Prostate gland (tissue), 2 donors: ENCODE measurements around the gene DNMT1. TPM values are rescaled to one million over a fixed set of nuclear protein-coding genes. Genes with fewer than 3 reads are reported as not detected.
A peak's percentile ranks its signal among the peaks of the same experiment; 100 is the strongest.

ENCODE experiments used
- DNase-seq: peaks from one replicate; pipeline ENCODE4 v3.0.0-alpha.2; 2019; ENCODE audit warnings: low spot score
- H3K27ac ChIP-seq, 2 donors: fragments of 200-600 bp; sonication (generic); 2 replicates each; pipeline ENCODE4 v1.5.1; 2017 to 2019
- H3K27me3 ChIP-seq: fragments of 200-600 bp; sonication (generic); replicated peaks from 2 replicates; pipeline ENCODE4 v1.5.1; 2019; ENCODE audit not compliant: insufficient read depth
- H3K36me3 ChIP-seq, 2 donors: fragments of 200-600 bp; sonication (generic); 1 replicate in 1 of 2; 2 replicates in 1 of 2; pipeline versions ENCODE4 v1.5.1 to v1.8.1; 2017 to 2019
- H3K4me1 ChIP-seq: fragments of 200-600 bp; sonication (generic); replicated peaks from 2 replicates; pipeline ENCODE4 v1.5.1; 2019
- H3K4me3 ChIP-seq, 2 donors: fragments of 200-600 bp; sonication (generic); 2 replicates each; pipeline ENCODE4 v1.5.1; 2017 to 2019
- H3K9me3 ChIP-seq: fragments of 200-600 bp; sonication (generic); 2 replicates; pipeline ENCODE4 v1.5.1; 2017
- POLR2A ChIP-seq: fragments of 450-650 bp; IDR thresholded peaks from one replicate; pipeline ENCODE4 v1.6.1; 2016; ENCODE audit warnings: antibody characterized with exemption, mild to moderate bottlenecking
- POLR2AphosphoS5 ChIP-seq: sonication (generic); formaldehyde crosslinking; IDR thresholded peaks from one replicate; pipeline ENCODE4 v1.6.1; 2017; ENCODE audit warnings: antibody characterized with exemption
- WGBS: methylation state at CpG from one replicate; pipeline ENCODE4 v1.1.5; 2018; 5-methylcytosine and 5-hydroxymethylcytosine counted together
- intact Hi-C: fragments of 100-400 bp; cut with DNase I; formaldehyde crosslinking; loops from one replicate; pipeline ENCODE4 v1.14.2; 2022
- total RNA-seq, 2 donors: library from RNA; depleted of rRNA; stranded (reverse); fragments of >200 nt; gene quantifications; one replicate each; pipeline ENCODE4 v1.1.0, GENCODE V29; 2016
- TF ChIP-seq, protein P1 (sequence below), 4 experiments: fragments of 200-600 bp in 2 of 4; fragments of 450-650 bp in 2 of 4; sonication (generic) in 2 of 4; IDR thresholded peaks; 1 replicate in 3 of 4; 2 replicates in 1 of 4; pipeline ENCODE4 v1.5.1; 2016 to 2019; ENCODE audit warnings: antibody characterized with exemption in 4 of 4, mild to moderate bottlenecking in 2 of 4, moderate library complexity in 2 of 4

Gene DNMT1
- total RNA-seq, 2 donors from 2014 or later: 29.9 to 50.0 TPM

DNA sequence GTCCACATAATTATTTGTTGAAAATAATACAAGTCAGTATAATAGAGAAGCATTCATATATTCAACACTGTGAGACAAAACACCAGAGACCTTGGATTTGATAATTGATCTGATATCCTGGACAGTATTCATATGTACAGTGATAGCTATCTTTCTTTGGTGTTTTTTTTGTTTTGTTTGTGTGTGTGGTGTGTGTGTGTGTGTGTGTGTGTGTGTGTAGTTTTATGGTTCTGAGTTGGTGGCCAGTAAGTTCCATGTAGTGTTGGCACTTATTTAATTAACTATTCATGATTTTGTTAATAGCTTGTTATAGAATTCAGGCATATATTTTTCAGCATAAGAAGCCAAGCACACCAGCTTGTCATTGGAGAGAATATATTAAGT is 90.6 kb downstream of the DNMT1 start:
- DNase-seq: no peak
- H3K36me3 ChIP-seq: peaks cover 0 to 9% of the 10 kb centered on the region in 2 donors
- no peaks in the 10 kb centered on the region for H3K9me3 ChIP-seq
- H3K4me3 ChIP-seq: no peak overlapping the region
- H3K4me1 ChIP-seq: peaks cover 6% of the 10 kb centered on the region
- TF ChIP-seq, protein P1, sequence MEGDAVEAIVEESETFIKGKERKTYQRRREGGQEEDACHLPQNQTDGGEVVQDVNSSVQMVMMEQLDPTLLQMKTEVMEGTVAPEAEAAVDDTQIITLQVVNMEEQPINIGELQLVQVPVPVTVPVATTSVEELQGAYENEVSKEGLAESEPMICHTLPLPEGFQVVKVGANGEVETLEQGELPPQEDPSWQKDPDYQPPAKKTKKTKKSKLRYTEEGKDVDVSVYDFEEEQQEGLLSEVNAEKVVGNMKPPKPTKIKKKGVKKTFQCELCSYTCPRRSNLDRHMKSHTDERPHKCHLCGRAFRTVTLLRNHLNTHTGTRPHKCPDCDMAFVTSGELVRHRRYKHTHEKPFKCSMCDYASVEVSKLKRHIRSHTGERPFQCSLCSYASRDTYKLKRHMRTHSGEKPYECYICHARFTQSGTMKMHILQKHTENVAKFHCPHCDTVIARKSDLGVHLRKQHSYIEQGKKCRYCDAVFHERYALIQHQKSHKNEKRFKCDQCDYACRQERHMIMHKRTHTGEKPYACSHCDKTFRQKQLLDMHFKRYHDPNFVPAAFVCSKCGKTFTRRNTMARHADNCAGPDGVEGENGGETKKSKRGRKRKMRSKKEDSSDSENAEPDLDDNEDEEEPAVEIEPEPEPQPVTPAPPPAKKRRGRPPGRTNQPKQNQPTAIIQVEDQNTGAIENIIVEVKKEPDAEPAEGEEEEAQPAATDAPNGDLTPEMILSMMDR (IDR thresholded peaks at IDR 0.05): no peak
- TF ChIP-seq POLR2AphosphoS5: no peak
- no peak for TF ChIP-seq POLR2A
- H3K27me3 ChIP-seq: no peaks in the 10 kb centered on the region
- intact Hi-C loops: no loop called here
- H3K27ac ChIP-seq: no peak overlapping the region

DNA sequence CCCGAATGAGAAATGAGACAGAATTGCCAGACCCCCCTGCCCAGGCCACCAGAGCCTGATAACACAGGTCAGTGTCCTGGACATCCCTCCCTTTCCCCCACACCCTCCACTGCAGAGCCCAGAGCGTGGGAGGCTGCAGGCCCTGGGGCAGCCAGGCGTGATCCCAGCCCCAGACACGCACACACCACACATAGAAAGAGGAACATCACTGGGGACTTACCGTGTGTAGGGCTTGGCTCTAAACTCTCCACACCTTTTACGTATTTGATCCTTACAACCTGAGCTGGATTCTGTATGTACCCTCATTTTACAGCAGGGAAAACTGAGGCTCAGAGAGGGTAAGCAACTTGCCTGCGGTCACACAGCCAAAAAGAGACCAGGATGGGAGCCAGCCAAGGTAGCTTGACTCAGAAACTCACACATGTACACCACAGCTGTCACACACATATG is 91.9 kb downstream of the DNMT1 start:
- no peaks in the 10 kb centered on the region for H3K9me3 ChIP-seq
- 75% methylated on average over 7 of the region's 7 CpGs for whole genome bisulfite sequencing
- H3K36me3 ChIP-seq: peaks cover 0 to 2% of the 10 kb centered on the region in 2 donors
- H3K27ac ChIP-seq: no peak overlapping the region
- no peak for DNase-seq
- intact Hi-C loops: no loop called here
- H3K27me3 ChIP-seq: no peaks in the 10 kb centered on the region
- TF ChIP-seq POLR2A: no peak
- TF ChIP-seq, protein P1 (IDR thresholded peaks at IDR 0.05): no peak
- TF ChIP-seq POLR2AphosphoS5: no peak
- H3K4me3 ChIP-seq: no peak overlapping the region
- peaks cover 6% of the 10 kb centered on the region for H3K4me1 ChIP-seq

DNA sequence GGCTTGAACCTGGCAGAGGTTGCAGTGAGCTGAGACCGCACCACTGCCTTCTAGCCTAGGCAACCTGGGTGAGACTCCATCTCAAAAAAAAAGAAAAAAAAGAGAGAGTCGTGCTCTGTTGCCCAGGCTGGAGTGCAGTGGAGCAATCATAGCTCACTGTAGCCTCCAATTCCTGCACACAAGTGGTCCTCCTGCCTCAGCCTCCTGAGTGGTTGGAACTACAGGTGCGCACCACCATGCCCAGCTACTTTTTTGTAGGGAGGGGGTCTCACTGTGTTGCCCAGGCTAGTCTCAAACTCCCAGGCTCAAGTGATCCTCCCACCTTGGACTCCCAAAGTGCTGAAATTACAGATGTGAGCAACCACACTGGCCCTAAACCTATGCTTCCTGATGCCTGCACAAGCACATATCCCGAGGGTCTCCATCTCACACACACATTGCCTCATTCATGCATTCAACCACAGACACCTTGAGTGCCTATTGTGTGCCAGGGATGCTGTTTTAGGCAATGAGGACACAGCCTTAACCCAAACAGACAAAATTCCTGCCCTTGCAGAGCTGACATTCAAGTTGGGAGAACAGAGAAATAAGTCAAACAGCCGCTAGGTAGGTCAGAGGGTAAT is 94.5 kb downstream of the DNMT1 start:
- Histone ChIP-seq H3K4me3 (no peak overlapping the region), H3K9me3 (no peaks in the 10 kb centered on the region), H3K27ac (no peak overlapping the region), H3K27me3 (no peaks in the 10 kb centered on the region), H3K36me3 (no peaks in the 10 kb centered on the region), H3K4me1 (no peaks in the 10 kb centered on the region)
- WGBS: 85% methylated on average over 5 of the region's 5 CpGs
- TF ChIP-seq, protein P1 (IDR thresholded peaks at IDR 0.05): no peak
- TF ChIP-seq POLR2AphosphoS5 (no peak), POLR2A (no peak)
- intact Hi-C loops: no loop called here
- DNase-seq: no peak

DNA sequence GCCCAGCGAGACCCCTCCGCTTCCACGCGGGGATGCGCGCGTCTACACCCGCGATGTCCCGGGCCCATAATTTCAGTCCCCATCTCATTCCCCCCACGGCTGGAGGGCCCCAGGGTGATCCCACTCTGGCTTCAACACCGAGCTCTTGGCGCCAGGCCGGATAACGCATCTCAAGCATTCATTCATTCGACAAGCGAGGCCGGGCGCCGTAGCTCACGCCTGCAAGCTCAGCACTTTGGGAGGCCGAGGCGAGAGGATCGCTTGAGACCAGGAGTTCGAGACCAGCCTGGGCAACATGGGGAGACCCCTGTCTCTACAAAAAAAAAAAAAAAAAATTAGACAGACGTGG is 98.2 kb downstream of the DNMT1 start:
- no peak for DNase-seq
- peak overlapping the region; percentile 54 to 58 for H3K27ac ChIP-seq
- TF ChIP-seq POLR2AphosphoS5 (no peak), POLR2A (no peak)
- TF ChIP-seq, protein P1 (IDR thresholded peaks at IDR 0.05): no peak
- WGBS: 20% methylated on average over 26 of the region's 26 CpGs
- H3K4me3 ChIP-seq: peak overlapping the region; percentile 29 to 45
- no peaks in the 10 kb centered on the region for H3K36me3 ChIP-seq
- intact Hi-C loops: no loop called here
- H3K4me1 ChIP-seq: no peaks in the 10 kb centered on the region
- H3K9me3 ChIP-seq: no peaks in the 10 kb centered on the region
- no peaks in the 10 kb centered on the region for H3K27me3 ChIP-seq

DNA sequence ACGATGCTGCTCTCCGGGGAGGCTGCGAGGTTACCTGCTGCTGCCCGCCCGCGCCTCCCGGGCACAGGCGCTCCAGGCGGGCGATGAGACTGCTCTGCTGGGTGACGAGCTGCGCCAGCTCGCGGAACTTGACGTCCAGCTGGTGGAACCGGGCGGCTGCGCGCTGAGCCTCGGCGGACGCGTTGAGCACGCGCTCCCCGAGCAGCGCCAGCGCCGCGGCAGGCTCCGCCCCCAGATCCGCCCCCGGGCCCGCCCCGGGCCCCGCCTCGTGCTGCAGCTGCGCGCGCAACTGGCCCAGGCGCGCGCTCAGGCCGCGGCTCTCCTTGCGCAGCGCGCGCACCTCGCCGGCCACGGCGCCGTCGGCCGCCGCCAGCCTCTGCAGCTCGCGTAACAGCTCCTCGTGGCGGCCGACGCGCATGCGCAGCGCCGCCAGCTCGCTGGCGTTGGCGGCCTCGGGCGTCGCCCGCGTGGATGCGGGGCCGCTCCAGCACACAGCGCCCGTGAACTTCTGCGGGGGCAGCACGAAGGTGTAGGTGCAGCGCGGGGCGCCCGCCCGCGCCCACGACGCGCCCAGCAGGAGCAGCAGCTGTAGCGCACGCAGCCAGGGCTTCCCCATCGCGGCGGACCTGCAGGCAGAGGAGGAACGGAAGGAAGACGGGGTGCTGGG is 98.7 kb downstream of the DNMT1 start:
- Histone ChIP-seq H3K27ac (peak overlapping the region; percentile 71 to 75), H3K4me3 (peak overlapping the region; percentile 29 to 45), H3K36me3 (no peaks in the 10 kb centered on the region), H3K27me3 (no peaks in the 10 kb centered on the region), H3K4me1 (no peaks in the 10 kb centered on the region), H3K9me3 (no peaks in the 10 kb centered on the region)
- peak; percentile 84 for DNase-seq
- TF ChIP-seq POLR2A: peak; percentile 11
- peak; percentile 62 for TF ChIP-seq POLR2AphosphoS5
- TF ChIP-seq, protein P1 (IDR thresholded peaks at IDR 0.05): peak in 2 of 4 experiments; percentile 31 to 37
- WGBS: 6% methylated on average over 54 of the region's 97 CpGs
- intact Hi-C loops: no loop called here
